GM19438 (cell line): ENCODE measurements around the gene NASP.

Experiments
- ATAC-seq: cut with Tn5 transposase; IDR thresholded peaks from one replicate; pipeline ENCODE4 v1.9.1; 2021; ENCODE audit warnings: low read depth; ENCODE audit not compliant: unreplicated experiment

NASP gene

GRCh38 chr1:45619149-45619921 lies 35.5 kb downstream of the NASP start:
- no peak for ATAC-seq

GRCh38 chr1:45620588-45621500 lies 37.0 kb downstream of the NASP start:
- no peak for ATAC-seq

- no peak for ATAC-seq
Observed at GRCh38 chr1:45621501-45621836, 37.6 kb downstream of the NASP start.

DNA sequence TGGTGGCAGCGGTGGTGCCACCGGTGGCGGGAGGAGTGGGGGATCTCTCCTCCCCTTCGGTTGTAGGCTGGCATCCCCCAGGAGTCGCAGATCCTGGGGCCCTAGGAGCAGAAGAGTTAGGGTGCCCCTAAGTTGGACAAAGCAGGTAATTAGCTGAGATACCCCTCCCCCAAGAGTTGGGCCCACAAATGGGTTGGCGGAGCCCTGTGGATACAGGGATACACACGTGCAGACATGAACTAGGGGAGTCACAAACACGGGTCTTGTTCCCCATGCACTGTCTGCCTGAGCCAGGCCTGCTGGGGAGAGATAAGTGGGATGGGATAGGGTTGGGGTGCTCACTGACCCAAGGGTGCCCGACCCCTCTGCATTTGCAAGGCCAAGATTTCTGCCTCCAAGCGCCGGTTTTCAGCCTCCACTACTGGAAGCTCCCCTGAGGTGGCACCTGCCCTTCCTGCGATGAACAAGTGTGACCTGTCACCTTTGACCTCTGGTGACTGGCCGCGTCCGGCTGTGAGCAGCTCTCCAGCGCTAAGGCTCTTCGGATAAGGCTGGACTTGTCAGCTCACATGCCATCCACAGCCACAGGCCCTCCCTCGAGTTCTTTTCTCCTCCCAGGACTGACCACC lies 38.2 kb downstream of the NASP start:
- no peak for ATAC-seq

GRCh38 chr1:45622524-45623394 lies 38.9 kb downstream of the NASP start:
- no peak for ATAC-seq

DNA sequence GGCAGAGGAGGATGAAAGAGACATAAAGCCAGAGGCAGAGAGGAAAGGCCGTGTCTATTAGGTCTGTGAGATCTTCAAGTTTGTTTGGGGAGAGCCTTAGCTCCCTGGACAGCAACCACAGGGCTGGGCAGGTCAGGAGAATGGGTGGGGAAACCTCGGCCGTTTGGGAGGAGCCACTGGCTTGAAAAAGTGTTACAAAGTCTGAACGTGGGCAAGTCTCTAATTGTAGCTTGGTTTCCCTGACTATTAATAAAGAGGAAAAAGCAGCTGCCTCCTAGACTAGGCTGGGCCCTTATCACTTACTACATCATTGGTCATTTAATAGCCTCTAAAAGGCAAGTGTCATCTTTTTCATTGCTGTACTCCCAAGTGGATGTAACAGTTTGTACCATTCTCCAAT lies 40.1 kb downstream of the NASP start, which contains the start of gene CCDC17:
CCDC17 (minus strand) TSS at position 83 of the 400 bp plus-strand sequence. CDS start 145 bp downstream, outside the sequence.
- no peak for ATAC-seq

DNA sequence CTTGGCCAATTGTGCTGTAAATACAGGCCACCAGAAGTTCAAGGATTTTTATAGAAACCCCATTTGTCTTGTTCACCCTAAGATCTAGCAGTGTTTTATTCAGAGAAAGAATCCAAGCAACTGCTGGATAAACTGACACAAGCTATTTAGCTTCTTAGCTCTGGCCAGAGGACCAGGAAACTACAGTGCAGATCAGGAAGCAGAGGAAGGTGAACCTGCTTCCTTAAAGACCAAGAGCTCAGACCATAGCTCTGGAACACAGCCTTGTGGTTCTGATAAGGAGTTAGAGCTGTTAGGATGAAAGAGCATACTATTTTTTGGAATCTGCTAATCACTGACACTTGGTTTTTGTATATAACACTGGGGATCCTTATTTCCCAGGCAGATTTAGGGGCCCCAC lies 45.2 kb downstream of the NASP start:
- no peak for ATAC-seq

DNA sequence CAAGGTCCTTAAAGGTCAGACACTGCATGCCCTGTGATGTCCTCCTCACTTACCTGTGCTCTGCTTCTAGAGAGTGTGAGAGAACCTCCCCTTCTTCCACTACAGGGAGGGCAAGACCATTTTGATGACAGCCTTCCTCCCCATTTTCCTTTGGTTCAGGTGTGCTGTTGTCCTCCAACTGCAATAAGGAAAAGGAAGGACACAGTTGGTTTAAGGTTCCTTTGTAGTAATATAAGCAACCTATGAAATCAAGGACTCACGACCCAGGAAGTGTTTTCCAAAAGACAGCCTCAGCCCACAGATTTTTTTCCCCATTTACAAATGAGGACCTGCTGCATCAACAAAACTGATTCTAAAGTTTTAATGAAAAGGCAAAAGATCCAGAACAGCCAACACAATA lies 46.6 kb downstream of the NASP start:
- no peak for ATAC-seq

DNA sequence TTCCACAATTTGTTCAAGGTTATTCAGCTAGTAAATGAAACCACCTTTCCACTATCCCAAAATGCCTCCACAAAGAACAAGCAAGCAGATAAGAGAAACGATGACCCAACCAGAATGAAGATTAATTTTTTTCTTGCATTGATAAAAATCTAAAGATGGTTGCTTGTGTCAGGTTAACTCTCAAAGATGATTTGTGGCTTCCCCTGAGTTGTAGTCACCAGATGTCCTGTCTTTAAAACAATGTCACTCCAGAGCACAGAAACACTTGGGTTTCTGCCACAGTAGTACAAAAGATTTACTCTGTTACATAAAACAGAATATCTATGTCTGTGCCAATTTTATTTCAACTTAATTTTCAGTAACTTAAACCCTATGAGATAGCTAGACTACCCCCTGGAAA lies 51.4 kb downstream of the NASP start:
- no peak for ATAC-seq

GRCh38 chr1:45640293-45640692 lies 56.5 kb downstream of the NASP start:
- ATAC-seq = no peak

GRCh38 chr1:45643321-45643720 lies 59.5 kb downstream of the NASP start:
- no peak for ATAC-seq

- no peak for ATAC-seq
Observed at GRCh38 chr1:45643978-45644377, 60.1 kb downstream of the NASP start.

DNA sequence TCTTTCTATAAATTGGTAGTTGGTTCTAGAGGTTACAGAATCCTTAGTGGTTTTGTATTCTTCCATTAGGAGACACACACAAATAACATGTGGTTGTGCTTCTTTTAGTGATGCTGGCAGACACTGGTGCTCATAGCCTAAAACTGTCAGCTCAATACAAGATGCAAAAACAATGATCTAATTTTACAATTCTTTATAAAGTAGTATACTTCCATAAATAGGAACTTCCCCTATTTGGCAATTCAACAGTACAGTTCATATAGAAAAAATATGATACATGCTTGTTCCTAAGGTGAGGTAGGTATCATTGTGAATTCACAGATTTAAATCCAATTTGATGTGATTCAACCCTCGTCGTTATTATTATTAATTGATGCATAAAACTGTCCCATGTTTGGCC lies 60.8 kb downstream of the NASP start:
- ATAC-seq = no peak

DNA sequence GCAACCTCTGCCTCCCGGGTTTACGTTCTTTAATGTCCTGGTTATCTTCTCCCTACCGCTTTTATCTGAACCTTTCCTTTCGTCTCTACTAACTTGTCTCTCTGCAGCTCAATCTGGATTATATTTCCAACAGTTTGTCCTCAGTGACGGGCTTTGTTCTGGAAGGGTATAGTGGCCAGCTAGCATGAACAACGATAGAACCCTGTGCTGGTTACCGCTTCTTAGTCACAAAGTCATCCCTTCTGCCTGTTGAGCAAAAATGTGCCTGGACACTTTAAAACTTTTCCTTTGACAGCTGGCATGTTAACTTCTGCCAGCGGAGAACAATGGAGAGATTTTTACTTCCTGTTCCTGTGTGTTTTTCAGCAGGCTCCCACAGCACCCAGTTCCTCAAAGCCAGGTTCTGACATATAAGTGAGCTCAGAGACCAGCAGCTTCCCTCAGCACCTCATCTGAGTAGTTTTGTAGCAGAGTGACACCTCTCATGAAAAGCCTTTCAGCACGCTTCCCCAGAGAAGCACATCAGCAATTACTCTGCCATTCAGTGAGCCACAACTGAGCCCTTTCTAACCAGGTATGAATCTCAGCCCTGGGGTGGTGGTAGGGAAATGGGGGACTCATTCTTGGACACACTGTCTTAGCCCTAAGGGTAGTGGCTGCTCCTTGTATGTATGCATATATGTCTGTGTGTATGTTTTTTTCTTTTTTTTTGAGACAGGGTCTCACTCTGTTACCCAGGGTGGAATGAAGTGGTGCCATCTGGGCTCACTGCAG lies 63.6 kb downstream of the NASP start:
- ATAC-seq = no peak

DNA sequence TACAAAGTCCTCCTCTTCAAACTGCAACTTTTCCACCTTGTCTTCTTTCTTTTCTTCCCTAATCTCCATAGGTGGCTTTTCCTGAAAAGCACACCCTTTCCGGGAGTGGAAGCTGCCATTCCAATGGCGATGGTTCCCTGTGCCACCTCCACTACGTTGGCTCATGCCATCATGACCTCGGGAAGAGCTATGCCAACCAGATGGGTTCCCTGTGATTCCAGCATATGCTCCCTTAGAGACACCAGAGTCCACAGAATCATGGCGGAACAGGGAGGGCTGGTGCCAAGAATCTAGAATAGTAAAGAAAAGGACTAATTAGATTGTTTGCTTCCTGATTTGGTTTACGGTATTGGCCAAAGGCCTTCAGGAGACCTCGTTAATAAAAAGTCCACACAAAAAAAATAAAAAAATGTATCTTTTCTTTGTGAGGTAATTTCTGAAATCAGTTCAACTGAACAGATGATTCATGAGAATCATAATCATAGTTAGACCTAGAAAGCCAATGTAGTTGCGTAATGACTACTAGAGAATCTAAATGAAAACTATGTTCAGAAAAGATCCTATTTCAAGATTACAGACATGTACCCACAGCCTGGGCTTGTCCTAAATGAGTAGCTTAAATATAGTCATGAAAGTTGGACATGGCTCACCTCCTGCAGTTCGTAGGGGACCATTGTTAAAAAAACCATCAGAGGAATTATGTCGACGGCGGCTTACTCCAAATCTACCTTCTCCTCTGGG lies 70.9 kb downstream of the NASP start:
- ATAC-seq = no peak

DNA sequence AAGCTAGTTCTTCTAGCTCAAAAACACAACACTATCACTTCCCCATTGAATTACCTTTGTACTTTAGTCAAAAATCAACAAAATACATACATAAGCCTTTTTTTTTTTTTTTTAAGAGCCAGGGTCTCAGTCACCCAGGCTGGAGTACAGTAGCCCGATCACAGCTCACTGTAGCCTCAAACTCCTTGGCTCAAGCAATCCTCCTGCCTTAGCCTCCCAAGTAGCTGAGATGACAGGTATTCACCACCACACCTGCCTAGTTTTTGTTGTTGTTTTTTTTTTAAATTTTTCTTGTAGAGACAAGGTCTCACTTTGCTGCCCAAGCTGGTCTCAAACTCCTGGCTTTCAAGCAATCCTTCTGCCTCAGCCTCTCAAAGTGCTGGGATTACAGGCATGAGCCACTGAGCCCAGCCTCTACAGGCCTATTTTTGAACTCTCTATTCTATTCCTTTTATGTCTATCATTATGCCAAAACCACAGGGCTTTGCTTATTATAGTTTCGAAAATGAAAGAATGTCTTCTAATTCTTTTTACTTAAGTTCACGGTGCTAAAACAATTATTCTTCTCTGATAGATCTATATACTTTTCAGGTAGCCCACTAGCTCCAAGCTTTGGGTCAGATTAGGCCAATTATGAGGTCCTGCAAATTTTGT lies 72.9 kb downstream of the NASP start:
- ATAC-seq = no peak

DNA sequence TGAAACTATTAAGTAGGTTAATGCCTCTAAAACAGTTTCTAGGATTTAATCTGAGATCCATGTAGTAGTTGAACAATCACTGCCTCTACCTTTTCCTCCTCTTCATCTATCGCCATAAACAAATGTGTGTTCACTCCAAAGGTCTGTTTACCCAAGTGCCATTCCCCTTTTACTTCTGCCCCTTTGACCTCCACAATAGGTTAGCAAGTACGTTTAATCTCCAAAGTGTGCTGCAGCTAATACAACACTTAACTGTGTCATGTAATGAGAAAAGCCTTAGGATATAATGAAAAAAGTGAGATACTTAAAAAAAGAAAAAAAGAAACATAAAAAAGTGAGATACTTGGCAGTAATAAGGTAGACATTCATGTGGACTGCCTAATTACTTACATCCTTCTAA lies 74.3 kb downstream of the NASP start:
- no peak for ATAC-seq

- ATAC-seq = no peak
Observed at GRCh38 chr1:45659222-45659621, 75.4 kb downstream of the NASP start.
